Epithelial cell of prostate (primary cell): ENCODE measurements around the gene ASPA.

ENCODE experiments used
- DNase-seq: peaks from one replicate; pipeline ENCODE4 v3.0.0-alpha.2; 2011; ENCODE audit warnings: low read depth, low spot score
- H3K27ac ChIP-seq: fragments of 450-650 bp; 2 replicates; pipeline ENCODE4 v1.5.1; 2017; ENCODE audit warnings: mild to moderate bottlenecking

The ASPA gene

DNA sequence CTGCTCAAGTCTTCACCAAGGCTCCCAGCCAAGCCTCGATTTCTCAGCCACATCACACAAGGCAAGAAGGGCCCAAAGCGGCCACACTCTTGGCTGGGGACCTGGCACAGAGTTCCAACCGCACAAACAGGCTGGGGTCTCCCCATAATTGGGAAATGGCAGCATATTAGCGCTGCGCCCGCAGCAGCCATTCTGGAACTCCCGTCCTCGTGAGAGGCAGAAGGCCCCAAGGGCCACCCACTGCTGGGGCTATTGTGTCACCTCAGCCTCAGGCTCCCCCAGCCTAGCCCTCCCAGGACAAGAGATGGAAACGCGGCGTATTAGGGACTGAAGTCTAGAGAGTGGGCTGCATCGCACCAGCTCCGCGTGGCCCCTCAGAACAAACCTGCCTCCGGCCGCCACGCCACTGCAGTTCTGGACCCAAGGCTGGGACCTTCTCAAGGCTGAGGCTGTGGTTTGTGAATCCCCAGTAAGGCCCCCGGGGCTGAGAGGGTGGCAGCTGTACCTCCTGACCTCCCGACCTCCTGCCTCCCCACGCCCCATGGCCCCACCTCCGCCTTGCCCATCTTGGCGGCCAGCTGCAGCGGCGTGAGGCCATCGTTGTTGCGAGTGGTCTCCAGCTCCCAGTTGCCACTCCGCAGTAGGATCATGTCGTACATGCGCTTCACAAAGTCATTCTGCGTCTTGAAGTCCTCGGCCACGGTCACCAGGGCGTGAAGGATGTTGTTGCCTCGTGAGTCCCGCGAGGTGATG is 56.5 kb downstream of the ASPA start:
- DNase-seq = no peak
- H3K27ac ChIP-seq = no peak overlapping the region

DNA sequence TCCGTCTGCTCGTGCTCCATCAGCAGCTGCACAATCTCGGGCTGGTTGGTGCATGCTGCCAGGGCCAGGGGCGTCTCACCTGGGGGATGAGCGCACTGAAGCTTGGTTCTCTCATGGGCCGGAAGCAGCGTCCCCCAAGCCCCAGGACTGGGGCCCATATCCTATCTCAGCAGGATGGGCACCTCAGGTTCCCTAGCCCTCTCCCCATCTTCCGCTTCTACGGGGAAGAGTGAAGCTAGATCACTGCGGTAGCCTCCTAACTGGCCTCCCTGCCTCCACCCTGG is 57.0 kb downstream of the ASPA start:
- no peak overlapping the region for H3K27ac ChIP-seq
- no peak for DNase-seq

DNA sequence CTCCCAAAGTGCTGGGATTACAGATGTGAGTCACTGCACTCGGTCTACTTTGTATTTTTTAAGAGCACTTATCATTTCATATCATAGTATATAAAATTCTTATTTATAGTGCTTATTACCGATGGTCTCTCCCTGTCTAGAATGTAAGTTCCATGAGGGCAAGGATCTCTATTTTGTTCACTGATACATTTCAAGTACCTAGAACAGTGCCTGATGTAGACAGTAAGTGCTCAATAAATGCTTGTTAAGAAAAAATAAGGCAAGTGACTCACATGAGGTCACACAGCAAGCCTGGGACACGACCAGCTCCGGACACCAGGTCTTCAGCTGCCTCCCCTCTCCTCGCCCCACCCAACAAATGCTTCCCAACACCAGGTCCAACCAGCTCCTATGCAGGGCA is 58.0 kb downstream of the ASPA start:
- no peak overlapping the region for H3K27ac ChIP-seq
- no peak for DNase-seq

DNA sequence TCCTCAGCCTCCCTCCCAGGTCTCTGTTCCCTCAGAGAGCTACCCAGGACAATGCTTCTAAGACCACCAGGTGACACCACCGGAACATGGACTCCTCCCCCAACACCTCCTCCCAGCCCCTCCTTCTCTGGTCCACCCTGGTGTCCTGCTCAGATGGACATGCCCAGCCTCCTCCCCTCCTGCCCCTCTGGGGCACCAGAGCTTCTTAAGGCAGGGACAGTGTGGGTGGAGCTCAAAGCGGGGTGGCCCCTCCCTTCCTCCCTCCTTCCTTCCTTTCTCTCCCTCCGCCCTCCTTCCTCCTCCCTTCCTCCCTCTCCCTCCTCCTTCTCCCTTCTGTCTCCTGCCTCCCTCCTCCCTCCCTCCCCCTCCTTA is 59.1 kb downstream of the ASPA start:
- no peak overlapping the region for H3K27ac ChIP-seq
- no peak for DNase-seq

DNA sequence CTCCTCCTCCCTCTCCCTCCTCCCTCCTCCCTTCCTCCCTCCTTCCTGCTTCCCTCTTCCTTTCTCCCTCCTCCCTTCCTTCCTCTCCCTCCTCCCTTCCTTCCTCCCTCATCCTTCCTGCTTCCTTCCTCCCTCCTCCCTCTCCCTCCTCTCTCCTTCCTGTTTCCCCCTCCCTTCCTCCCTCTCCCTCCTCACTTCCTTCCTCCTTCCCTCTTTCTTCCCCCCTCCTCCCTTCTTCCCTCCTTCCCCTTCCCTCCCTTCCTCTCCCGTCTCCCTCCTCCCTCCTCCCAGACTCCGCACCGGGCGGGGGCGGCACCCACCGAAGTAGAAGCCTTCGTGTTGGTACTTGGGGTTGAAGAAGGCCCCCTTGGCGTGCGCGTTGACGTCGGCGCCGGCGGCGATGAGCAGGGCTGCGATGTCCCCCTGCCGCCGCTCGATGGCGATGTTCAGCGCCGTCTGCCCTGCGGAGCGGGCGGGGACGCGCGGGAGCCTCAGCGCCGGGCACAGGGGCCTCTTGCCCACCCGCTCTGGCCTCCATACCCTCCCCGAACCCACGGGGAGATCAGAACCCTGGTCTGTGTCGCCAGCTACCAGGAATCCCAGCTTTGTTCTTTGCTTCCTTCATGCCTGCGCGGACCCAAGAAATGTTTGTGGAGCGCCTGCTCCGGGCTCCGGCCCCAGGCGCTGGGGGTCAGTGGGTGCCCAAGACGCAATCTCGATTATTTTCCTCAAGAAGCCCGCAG is 59.6 kb downstream of the ASPA start:
- H3K27ac ChIP-seq = peak overlapping the region; percentile 26
- DNase-seq = no peak

DNA sequence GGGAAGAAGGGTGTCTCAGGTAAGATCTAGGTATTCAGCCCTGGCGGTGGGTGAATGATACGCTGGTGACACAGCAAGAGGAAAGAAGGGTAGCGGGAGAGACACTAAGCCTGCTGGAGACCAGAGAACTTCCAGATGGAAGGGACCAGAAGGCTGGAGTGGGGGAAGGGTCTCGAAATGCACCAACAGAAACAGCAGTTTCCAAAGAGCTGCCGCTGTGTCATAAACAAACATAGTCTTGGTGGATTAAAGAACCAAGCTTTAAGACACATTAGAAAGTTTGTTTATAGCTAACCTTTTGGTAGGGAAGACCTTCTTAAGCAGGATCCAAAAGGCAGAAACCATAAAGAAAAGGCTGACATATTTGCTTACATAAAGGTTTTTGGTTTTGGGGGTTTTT is 60.9 kb downstream of the ASPA start:
- no peak for DNase-seq
- H3K27ac ChIP-seq = no peak overlapping the region

DNA sequence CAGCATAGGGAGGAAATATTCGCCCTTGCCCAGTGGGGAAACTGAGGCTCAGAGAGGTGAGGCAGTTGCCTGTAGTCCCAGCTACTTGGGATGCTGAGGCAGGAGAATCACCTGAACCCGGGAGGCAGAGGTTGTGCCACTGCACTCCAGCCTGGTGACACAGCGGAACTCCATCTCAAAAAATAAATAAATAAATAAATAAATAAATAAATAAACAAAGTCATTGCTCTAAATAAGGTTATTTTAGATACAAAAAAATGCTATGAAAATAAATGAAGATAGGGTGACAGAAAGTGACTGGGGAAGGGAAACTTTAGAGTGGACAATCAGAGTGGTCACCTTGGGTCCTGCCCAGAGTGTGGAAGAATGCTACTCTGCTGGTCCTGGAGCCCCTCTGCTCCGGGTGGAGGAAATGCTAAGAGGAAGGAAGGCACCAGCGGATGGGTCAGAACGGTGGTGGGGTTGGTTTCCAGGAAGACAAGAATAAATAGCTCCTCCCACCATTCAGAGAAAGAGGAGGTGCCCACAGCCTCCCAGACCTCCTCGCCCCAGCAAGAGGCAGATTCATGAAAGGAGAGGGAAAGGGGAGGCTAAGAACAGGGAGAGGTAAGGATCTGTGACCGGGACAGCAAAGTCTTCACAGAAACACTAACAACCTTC is 64.2 kb downstream of the ASPA start:
- DNase-seq = no peak
- no peak overlapping the region for H3K27ac ChIP-seq

DNA sequence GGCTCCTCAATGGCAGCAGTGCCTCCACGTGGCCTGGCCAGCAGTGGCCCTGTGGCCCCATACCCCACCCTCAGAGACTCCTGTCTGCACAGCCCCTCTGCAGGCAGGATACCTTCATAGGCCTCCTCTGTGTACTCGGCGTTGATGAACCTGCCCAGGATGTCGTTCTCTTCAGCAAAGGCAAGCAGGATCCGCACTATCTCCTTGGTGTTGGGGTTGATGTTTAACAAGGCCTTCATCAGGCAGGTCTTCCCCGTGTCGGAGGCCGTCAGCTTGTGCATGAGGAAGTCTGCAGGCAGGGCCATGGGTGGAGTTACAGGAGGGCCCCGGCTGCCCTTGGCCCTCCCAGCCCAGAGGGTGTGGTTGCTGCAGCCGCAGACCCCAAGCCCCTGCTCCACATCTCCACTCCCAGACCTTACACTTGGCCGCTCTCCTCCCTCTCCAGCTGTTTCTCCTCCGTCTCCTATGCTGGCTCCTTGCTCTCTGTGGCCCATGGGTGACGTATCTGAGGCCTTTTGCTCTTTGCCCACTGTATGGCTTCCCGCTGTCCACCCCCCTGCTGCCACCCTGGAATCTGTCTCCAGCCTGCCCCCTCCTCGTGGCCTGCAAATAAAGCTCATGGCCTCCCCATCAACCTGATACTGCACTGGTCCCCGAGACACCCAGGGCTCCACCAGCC is 66.8 kb downstream of the ASPA start:
- no peak for DNase-seq
- H3K27ac ChIP-seq = no peak overlapping the region

DNA sequence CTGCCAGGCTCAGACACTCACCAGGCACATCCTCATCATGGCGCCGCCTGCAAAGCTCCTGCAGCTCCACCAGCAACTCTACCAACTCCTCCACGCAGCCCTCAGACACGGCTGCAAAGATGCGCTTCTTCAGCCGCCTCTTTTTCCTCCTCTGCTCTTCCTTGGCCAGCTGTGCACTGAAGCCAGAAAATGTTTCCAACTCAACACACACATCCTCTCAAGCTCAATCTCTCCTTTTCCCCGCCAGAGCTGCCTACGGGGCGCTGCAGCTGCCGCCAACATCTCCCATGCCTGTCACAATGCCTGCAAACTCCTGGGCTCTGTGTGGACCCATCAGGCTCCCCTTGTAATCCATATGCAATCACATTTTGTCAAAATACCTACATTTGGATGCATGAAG is 67.7 kb downstream of the ASPA start:
- no peak overlapping the region for H3K27ac ChIP-seq
- no peak for DNase-seq

DNA sequence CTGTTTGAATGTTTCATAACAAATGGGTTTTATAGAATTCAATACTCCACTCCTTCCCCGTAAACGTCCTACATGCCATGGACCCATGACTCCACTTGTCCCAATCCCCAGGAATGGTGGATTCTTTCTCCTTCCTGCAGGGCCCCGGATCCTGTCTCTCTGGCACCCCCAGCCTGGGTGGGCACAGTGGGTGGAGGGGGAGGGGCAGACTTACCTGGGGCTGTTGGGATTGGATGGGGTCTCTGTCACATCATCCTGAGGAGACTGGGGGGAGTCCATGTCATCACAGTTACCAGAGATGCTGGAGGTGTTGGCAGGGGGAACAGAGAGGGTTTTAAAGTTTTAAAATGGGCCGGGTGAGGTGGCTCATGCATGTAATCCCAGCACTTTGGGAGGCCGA is 68.6 kb downstream of the ASPA start:
- DNase-seq = no peak
- H3K27ac ChIP-seq = no peak overlapping the region

DNA sequence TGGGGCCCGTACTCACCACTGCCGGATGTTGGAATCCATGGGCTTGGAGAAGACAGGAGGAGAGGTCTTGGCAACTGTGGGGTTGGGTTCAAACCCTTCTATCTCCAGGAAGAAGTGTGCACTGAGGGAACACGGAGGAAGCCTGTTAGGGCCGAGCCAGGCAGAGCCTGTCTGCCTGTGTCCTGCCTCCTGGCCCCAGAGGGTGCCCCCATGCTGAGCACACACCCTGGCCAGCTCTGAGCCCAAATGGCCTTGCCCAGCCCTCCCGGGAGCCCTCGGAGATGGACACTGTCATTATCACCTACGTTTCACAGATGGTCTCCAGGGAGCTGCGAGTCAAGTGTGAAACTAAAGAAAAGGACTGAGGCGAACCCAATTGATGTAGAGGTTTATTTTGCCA is 69.4 kb downstream of the ASPA start:
- DNase-seq = no peak
- no peak overlapping the region for H3K27ac ChIP-seq

DNA sequence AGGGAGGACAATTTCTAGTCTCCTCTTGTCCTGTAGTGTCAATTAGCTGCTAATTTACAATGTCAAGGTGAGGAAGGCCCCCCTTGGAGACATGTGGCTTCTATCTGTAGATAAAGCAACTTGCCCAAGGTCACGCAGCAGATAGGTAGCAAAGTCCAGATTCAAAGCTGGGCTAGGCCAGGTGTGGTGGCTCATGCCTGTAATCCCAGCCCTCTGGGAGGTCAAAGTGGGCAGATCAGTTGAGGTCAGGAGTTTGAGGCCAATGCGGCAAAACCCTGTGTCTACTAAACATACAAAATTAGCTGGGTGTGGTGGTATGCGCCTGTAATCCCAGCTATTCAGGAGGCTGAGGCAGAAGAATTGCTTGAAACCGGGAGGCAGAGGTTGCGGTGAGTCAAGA is 70.7 kb downstream of the ASPA start:
- DNase-seq = no peak

DNA sequence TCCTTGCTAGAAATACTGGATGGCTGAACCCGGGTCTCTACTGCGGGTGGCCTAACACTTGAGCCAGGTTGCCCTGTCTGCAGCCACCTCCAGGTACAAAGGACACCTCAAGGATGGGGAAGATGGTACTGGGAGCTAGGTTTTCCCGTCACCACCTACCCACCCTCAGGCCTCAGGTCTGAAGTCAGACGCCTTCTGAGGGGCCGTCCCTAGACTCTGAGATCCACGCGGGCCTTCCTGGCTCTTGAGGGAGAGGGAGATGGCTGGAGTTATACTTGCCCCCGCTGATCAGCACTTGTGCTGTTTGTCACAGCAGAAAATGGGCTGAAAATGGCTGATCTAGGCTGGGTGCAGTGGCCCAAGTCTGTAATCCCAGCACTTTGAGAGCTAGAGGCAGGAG is 71.2 kb downstream of the ASPA start:
- no peak for DNase-seq
- H3K27ac ChIP-seq = no peak overlapping the region

More for the DNA sequence above, 70.7 kb downstream of the ASPA start:
- no peak overlapping the region for H3K27ac ChIP-seq

DNA sequence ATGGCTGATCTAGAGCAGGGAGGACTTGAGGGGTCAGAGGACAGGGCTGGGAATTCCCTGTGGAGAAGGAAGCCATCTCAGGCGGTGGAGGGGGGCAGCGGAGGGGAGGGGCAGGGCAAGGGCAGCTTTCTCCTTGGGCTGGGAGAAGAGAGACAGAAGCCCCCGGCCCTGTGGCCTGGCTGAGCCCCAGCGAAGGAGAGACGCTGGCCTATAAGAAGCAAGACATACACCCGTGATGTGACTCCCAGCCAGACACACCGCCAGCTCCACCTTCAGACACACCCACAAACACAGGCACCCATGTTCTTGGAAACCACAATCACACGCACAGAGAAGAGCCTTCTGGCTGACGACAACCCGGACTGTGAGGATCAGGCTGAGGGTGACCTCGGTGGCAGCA is 71.8 kb downstream of the ASPA start:
- no peak overlapping the region for H3K27ac ChIP-seq
- DNase-seq = no peak

DNA sequence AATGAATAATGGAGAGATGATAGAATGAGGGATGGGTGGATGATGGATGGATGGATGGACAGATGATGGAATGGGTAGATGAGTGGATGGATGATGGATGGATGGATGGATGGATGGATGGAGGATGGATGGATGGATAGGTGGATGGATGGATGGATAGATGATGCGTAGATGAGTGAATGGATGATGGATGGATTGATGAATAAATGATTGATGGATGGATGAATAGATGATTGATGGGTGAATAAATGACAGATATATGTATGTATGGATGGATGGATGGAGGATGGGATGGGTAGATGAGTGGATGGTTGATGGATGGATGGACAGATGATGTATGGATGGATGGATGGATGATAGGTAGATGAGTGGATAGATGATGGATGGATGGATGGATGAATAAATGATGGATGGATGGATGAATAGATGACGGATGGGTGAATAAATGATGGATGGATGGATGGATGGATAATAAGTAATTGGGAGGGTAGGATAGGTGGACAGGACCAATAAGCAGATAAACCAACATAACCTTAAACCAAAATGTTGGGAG is 73.9 kb downstream of the ASPA start:
- no peak overlapping the region for H3K27ac ChIP-seq
- DNase-seq = no peak

DNA sequence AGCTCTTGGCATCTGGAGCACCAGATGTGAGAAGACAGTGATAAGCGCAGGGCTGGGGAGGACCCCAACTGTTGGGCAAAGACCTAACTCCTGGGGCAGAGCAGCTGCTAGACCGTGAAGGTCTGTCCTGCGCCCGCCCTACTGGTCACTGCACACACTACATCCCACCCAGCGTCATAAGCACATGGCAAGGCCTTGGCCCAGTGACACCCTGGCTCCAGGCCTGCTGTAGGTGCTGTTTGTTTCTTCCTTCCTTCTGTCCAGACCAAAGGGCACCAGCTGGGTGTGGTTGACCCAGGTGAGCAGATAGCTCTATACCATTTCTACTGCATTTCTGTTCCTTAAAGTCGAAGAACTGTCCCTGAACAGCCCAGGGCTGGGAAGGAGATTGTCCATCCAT is 75.4 kb downstream of the ASPA start:
- peak overlapping the region; percentile 63 for H3K27ac ChIP-seq
- no peak for DNase-seq

DNA sequence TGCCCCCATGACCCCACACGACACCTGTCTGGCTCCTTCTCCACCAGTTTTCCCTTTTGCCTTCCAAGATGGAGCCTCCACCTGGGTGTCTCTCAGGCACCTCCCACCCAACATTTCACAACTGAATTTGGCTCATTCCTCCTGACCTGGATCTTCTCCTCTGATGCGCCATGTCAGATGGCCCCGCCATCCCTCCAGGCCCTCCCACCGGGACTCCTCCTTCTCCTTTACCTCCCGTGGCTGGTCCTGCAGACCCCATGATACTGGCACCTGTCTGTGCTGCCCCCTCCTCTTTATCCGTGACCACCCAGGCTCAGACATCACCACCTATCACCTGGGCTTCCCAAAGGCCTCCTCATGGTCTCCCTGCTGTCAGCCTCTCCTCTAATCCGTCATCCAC is 77.1 kb downstream of the ASPA start:
- no peak overlapping the region for H3K27ac ChIP-seq
- no peak for DNase-seq
